ENCODE data around the gene TMEM89.
A peak's percentile ranks its signal among the peaks of the same experiment; 100 is the strongest.

Gene TMEM89, protein sequence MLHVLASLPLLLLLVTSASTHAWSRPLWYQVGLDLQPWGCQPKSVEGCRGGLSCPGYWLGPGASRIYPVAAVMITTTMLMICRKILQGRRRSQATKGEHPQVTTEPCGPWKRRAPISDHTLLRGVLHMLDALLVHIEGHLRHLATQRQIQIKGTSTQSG

DNA sequence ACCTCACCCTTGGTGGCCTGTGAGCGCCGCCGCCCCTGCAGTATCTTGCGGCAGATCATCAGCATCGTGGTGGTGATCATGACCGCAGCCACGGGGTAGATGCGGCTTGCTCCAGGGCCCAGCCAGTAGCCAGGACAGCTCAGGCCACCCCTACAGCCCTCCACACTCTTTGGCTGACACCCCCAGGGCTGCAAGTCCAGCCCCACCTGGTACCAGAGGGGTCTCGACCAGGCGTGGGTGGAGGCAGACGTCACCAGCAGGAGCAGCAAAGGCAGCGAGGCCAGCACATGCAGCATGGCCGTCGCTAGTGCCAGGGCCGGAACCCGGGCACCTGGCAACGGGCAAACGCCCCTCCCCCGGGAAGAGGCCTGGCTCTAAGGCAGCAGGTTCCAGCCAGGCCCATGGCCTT, at the start of gene TMEM89:
Gene TMEM89, minus strand, starts transcription at position 309 of the 409 bp plus-strand sequence. Its CDS starts 13 bp downstream, at position 296.
- DNase-seq = no peak

DNA sequence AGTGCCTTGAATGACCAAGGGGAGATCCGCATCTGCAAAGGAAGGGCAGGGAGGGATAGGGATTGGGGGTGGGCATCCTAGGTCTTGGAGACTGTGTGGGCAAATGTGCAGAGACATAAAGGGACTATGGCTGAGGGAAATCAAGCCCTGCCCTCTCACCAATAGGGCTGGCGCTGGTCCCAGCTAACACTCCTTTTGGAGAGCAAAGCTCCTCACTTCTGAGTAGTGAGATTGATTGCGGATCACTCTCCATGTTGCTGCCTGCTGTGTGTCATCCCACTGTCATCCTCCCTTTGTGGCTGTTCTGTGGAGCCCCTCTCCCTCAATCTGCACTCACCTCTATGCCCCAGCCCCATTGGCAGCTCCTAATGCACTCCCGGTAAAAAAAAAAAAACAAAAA, 43.4 kb upstream of the TMEM89 start:
- DNase-seq = no peak

DNA sequence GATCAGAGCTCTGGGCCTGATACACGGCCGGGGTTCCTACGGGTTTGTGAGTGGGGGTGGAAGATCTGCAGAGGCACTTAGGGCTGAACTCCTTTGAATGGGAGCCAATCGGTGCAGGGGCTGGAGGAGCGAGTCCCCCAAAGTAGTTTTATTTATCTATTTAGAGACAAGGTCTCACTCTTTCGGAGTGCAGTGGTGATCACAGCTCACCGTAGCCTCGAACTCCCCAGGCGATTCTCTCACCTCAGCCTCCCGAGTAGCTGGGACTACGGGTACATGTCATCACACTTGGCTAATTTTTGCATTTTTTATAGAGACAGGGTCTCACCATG, 42.7 kb upstream of the TMEM89 start:
- no peak for DNase-seq

DNA sequence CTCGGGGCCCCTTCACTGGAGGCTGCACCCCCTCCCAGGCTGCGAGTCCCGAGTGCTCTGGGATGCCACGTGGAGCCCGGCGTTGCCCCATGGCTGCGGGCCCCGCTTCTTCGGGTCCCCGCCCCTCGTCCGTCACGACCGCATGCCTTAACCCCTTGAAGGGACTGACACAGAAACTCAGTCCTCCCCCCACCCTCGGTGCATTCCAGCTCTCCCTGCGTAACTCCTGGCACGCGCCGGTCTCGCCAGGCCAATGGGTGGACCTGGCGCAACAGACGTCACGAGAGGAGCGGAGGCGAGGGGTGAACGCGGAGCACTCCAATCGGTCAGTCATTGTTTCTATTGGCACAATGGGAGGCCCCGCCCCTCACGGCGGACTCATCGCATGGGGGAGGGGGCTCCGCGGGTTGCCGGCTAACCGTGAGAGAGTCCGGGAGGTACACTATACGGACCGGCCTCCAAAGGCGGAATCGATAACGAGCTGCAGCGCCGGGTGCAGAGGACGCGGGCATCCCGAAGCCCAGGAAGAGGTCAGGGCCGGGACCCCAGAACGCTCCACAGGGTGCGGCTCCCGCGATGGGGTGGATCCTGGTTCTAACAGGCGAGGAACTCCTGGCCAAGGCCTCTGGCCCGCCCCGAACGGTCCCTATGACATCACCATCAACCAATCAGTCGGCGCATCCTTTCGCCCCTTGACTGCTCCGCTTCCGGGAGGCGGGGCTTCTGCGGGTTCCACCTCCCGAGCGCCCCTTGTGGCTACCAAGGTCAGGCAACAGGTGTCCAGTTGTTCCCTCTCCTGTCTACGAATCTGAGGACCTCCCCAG, 42.1 kb upstream of the TMEM89 start:
- DNase-seq = peak; percentile 28 to 59 (median 43)

DNA sequence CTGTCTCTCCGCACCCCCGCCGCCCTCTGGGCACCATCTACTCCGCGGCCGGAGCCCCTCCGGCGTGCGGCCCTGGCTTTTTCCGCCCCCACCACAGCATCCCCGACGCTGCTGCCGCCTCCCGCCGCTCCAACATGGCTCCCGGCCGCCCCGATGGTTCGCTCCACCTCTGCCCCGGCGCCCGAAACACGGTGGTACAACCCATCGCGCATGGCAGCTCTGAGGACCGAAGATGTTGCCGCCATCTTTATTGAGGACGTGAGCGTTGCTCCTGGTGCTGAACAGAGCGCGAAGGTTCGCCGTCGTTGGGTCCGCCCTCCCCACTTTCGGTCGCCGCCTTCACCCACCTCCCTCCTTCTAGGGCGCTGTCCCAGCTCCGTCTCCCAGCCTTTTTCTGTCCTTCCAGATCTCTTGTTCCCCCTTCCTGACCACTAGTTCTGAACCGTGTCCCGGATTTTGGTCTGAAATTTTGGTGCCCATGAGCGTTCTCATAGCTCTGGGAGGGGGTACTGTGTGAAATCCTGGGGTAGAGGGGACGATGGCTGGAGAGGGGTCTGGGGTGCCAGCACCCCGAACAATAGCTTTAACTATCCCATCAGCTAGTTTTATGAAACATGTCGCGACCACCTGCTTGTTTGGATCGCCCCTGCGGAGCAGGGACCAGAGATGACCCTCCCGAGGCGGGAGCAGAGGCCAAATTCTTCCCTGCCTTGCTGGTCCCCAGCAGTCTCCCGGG, 41.4 kb upstream of the TMEM89 start, which contains the start of gene CELSR3:
Gene CELSR3, minus strand, starts transcription at position 134 of the 736 bp plus-strand sequence. CDS start 252 bp downstream, outside the sequence.
- DNase-seq = no peak

DNA sequence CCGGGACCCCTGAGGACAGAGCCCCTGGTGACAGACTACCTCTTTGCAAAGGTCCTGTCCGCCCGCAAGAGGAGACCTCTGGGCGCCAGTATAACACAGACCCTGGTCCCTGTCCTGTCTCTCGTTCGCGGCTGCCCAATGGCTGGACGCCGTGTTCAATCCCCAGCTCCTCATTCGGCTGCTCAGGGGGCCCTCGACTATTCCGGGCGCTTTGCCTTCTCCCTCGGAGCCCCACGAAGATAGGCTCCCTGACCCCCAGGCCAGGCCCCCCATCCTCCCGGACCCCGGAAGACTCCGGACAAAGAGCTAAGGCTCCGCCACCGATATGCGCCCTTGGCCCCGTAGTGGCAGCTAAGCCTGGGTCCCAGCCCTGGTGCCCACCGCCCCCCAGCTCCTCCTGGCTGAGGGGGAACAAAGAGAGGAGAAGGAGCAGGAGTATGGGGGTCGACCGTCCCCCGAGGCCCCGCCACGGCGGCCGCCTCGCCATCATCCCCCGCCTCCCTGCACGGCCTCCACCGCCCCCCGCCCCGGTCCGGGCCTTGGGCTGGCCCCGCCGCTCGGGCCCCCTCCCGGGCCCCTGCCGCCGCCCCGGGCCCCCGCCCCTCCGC, 40.7 kb upstream of the TMEM89 start:
- DNase-seq = no peak

DNA sequence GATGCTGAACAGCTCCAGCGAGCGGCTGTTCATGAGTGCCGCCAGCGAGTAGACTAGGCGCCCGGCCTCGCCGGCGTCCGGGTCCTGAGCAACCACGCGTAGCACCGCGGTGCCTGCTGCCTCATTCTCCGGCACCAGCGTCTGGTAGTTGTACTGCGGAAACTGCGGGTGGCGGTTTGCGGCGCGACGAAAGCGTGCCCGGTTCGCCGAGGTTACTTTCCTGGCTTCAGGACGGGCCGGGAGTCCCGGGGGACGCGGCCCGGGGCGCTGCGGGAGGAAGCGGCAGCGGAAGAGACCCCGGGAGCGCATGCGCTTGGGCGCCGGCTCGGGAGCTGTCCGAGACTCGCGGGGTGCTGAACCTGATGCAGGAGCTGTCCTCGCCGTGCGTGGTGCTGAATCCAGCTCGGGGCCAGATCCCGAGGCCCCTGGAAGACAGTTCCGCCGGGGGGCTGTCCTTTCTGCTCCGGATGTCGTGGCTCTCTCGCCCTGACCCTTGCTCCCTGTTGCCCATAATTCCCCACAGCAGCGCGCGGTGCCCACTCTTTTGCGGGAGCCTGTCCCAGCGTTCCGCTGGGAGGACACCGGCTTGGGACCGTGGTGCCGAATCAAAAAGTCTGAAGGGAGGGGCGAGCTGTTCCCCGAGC, 40.1 kb upstream of the TMEM89 start:
- peak; percentile 51 to 73 (median 71) for DNase-seq

DNA sequence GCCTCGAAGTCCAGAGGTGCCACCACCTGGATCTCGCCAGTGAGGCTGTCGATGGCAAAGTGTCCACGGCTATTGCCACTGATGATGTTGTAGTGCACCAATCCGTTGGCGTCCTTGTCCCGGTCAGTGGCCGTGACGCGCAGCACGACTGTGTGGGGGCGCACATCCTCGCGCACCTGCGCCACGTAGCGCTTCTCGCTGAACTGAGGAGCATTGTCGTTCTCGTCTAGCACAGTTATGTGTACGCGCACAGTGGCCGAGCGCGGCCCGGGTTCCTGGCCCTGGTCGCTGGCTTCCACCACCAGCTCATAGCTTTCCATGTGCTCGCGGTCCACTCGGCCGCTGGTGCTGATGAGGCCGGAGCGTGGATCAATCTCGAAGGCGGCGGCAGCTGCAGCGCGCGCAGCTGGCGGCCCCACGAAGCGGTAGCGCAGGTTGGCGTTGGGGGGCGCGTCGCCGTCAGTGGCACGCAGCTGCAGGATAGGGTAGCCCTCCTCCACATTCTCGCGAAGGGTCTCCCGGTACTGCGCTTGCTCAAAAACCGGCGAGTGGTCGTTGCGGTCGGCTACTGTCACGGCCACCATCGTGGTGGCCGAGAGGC, 39.3 kb upstream of the TMEM89 start:
- no peak for DNase-seq

DNA sequence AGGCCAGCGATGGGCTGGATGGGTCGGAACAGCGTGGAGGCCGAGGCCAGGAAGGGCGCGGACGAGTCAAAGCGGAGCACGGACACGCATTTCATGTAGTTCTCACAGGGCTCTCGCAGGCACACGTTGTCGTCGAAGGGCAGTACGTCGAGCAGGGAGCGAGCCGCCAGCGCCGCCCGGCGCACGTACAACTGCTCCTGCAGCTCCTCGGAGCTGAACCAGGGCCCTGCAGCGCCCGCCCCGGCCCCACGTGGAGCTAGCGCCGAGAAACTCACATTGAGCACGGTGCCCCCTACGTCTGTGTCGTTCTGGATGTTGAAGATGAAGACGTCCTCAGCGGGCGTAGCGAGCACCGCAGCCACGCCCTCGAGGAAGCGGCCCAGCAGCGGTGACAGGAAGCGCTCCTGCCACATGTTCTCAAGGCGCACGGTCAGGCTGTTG, 35.3 kb upstream of the TMEM89 start:
- DNase-seq = peak in 1 of 4 experiments; percentile 20

DNA sequence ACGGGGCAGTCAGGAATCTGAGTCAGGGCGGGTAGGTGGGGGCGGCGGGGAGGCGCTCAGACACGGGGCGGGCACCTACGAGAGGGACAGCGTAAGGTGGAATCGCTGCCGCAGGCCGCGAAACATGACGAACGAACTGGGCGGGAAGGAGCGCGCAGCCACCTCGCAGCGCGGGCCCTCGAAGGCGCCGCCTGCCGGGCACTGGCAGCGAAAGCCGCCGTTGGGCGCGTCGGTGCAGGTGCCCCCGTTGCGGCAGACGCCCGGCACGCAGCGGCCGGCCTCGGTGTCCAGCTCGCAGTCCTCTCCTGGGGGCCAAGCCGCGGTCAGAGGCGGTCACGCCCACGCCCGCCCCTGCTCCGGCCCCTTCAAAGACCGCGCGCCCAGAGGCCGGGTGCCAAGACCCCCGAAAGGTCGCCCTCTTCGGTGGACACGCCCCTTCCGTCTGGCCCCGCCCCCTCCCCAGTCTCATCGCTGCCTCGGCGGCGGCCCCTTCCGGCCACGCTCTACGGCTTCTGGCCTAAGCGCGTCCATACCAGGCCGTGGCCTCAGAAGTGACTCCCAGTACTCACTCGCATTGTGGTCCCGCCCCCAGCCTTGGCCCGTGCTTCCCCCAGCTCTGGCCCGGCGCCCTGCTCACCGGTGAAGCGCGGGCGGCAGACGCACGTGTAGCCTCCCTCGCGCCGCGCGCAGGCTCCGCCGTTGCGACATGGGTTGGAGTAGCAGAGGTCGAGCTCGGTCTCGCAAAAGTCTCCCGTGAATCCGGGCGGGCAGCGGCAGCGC, 34.7 kb upstream of the TMEM89 start:
- peak; percentile 63 to 82 (median 70) for DNase-seq

DNA sequence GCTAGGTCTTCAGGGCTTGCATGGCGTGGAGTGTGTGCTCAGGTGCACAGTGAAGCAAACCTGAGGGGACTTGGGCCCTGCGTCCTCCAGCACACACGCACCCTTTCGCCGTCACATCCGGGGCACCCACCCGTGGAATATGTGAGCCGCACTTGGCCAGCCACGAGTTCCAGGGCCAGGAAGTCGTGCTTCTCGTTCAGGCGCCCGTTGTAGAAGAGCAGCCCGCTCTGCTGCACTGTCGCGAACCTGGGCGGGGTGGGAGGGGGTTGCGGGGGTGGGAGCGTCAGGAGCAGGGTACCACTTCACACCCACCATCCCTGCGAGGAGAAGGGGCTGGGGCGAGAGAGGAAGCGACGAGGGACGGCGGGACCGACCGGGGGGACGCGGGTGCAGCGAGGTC, 34.0 kb upstream of the TMEM89 start:
- peak in 2 of 4 experiments; percentile 22 to 50 for DNase-seq

DNA sequence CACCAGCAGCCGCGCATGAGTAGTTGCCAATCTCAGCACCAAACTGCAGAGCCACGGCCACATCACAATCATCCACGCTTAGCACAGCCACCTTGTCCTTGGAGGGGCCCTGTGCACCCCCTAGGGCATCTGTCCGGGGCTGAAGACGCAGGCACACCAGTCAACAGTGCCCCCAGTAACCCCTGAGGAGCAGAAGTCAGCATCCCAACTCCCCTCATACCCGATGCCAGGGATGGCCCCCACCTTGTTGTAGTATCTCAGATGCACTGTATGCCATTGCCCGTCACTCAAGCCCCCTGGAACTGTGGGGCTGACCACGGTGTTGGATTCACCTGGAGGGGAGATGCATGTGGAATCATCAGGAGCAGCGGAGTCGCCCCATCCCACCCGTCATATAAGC, 33.5 kb upstream of the TMEM89 start:
- DNase-seq = no peak

DNA sequence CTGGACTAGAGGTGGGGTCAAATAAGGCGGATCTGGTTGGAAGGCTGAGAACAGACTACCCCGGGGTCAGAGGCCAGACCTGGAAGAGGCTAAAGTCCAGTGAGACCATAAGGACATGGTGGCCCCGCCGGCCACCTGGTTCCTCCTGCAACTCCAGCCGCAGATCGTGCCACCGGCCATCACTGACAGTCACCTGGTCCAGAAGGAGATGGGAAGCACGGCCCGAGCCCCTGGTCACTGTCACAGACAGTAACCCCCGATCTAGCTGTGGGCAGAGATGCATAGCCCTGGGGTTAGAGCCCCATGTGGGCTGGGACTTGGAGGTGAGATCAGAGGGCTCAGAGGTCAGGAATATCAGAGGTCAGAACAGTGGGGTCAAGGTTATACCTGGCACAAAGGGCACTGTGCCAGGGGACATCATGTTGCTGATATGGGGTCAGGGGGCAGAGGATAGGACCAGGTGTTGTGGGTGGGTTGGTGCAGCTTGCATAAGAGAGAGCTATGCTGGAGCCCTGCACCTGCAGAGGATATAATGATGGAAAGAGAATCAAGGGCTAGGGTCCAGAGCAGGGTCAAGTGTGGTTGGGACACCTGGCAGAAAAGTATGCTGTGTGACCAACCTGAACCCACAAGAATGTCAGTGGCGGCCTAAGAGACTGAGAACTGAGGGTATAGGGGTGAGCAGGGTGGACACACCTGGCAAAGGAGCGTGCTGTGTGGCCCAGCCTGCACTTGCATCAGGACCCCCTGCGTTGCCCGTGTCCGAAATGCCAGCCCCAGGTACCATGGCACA, 31.6 kb upstream of the TMEM89 start:
- DNase-seq = no peak

DNA sequence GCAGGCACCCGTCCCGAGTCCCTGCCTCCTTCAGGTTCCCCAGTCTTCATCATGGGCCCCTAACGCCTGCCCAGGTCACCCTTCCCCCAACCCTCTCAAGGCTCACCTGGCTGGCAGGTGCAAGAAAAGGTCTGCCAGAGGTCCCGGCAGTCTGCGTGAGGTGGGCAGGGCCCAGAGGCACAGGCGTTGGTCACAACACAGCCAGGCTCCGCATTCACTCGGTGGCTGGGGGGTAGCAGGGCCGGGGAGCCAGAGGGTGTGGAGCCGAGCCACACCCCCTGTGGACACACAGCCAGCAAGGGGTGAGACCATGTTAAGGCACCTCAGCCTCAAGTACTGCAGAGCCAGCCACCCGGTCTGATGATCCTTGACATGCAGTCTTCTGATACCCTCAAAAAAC, 30.2 kb upstream of the TMEM89 start:
- DNase-seq = no peak

DNA sequence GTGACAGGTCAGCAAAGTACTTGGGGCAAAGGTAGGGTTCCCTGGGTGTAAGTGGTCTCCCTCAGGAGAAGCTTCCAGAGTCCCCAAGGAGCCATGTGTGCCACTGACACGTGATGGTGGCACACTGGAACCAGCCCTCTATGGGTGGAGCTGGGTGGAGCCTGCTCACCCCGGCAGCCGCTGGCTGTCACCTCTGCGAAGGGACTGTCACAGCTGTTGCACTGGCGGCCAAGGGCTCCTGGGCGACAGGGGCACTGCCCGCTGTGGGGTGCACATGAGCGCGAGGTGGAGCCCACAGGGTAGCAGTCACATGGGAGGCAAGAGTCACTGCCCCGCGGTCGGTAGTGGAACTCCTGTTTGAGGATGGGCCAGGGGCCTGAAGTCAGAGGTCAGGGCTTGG, 29.2 kb upstream of the TMEM89 start:
- no peak for DNase-seq

DNA sequence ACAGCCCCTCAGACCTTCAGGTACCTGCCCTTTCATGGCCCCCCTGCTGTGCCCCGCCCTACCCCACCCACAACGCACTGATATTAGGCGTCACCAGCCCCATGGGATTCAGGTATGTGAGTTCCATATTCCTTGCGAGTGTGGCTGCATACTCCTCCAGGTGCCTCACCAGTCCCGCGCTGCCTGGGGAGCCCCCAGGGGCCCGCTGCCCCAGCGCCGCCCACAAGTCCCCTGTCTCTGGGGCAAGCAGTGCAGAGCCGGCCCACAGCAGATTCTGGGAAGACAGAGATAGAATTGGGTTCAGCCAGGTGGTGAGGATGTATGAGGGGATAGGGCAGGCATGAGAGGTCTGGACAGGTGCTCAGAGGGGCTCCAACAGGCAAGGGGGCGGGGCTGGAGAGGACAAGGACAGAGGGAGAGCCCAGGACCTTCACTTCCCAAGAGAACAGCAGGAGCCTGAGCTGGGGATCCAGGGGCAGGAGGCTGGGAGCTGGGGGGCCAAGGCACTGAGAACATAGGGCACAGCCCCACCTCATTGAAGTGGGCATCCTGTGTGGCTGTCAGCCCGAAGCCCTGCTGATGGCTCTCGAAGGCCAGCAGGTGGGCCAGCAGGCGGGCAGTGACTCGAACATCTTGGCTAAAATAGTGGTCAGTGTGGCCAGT, 26.8 kb upstream of the TMEM89 start:
- no peak for DNase-seq

DNA sequence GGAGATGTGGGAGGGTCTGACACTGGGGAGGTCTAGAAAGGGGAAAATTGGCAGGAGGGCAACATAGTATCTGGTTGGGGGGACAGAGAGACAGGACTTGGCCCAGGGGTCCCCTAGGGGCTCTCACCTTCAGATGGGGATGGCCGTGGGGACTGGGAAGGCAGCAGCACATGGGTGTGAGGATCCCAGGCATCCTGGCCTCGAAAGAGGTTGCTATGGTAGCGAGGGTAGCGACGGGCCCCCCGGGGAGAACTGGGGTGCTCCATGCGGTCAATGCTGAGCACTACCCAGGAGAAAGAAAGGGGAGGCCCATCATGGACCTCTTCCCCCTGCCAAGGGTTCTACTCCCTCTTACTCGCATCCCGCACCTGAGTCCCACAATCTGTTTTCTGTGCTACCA, 26.1 kb upstream of the TMEM89 start:
- DNase-seq = no peak

DNA sequence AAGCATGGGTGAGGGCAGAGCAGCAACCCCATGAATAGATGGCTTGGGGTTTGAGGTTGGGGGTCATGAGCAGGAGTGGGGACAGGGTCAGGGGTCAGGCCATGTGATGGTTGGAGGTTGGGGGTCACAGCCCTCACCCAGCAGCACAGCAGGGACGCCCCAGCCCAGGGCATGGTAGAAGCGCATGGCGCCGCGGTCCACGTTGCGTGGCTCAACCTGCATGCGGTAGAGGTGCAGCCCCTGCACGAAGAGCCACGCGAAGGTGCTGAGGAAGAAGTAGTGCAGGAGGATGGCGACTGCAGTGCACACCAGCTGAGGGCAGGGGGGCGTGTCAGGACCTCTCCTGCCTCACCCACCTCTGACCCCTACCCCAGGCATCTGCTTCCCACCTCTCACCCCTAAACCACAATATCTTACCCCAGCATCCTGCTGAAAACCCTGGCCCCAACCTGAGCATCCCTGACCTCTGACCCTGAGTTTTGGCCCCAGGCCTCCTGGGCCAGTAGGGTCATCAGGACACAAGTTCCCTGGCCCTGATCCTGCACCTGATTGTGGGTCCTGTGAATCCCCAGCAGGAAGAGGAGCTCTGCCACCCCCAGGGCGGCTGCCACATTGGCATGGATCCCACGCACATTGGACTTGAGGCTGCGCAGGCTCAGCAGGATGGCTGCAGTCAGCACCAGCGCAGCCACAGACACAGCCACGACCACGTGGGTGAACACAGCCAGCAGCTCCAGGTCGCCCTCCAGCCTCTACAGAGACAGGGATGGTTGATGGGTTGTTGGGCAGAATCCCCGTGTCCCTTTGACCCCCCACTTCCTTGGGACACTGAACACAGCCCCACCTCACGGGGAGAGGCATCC, 23.6 kb upstream of the TMEM89 start:
- no peak for DNase-seq

DNA sequence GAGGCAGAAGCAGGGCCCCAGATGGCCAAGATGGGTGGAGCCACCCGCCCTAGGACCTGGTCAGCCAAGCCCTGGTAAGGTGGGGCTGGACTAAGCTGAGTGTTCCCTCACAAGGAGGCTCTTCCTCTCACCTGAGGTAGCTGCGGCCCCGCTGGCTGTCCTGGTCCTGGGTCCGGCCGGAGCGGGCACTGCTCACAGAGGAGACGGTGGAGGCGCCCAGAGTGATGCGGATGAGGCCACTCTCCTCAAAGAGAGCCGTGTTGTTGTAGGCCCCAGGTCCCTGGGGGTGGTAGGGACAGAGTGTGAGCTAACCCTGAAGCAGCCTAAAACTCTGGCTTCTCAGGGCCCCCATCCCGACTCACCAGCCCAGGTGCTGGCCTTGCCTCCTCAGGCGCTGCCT, 21.0 kb upstream of the TMEM89 start:
- DNase-seq = no peak

Data from activated naive CD4-positive, alpha-beta T cell (primary cell).